Amygdala (tissue), 56 donors: ENCODE measurements around the gene RARRES1.

Experiments used
- DNase-seq, 56 donors: peaks; one replicate each; lab custom pipeline; 2025; lab: John Stamatoyannopoulos, UW

RARRES1 gene, protein sequence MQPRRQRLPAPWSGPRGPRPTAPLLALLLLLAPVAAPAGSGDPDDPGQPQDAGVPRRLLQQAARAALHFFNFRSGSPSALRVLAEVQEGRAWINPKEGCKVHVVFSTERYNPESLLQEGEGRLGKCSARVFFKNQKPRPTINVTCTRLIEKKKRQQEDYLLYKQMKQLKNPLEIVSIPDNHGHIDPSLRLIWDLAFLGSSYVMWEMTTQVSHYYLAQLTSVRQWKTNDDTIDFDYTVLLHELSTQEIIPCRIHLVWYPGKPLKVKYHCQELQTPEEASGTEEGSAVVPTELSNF

DNA sequence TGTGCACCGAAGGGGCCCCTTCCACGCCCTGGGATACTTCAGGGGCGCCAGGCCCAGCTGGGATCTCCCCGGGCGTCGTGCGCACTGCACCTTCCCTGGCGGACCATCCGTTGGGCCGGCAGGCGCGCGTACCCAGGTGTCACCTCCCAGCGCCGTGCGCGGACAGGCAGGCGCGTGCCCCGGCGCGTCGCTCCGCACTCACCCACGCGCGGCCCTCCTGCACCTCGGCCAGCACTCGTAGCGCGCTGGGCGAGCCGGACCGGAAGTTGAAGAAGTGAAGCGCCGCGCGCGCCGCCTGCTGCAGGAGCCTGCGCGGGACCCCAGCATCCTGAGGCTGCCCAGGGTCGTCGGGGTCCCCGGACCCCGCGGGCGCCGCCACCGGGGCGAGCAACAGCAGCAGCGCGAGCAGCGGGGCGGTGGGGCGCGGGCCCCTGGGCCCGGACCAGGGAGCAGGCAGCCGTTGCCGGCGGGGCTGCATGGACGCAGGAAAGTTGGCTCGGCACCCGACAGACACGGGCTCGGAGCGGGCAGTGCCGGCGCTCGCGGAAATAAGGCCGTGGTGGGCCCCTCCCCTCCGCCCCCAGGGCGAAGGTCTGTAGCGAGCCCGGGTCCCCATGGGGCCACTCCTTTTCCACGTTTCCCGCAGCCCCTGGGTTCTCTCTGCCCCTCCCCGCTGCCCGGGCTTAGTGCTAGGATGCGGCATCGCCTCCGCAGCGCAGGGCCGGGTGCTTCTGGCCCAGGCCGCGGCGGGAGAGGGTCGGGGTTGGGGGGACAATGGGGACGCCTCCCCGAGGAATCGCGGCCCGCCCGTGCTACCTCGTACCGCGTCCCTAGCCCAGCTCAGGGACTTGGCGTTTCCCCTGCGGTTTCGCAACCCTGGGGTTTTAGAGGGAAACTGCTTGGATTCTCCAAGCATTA, at the start of gene RARRES1:
RARRES1 (minus strand) TSS at position 520 of the 918 bp plus-strand sequence; CDS start at position 478, 42 bp downstream.
- DNase-seq, result peak in 20 of 56 donors; percentile 12 to 53 (median 28)

- no peak for DNase-seq
Observed at GRCh38 chr3:158781849-158782248, 49.6 kb upstream of the RARRES1 start.

- no peak for DNase-seq
Observed at GRCh38 chr3:158781191-158781590, 48.9 kb upstream of the RARRES1 start.

GRCh38 chr3:158780766-158781165, 48.5 kb upstream of the RARRES1 start:
- DNase-seq, result no peak

DNA sequence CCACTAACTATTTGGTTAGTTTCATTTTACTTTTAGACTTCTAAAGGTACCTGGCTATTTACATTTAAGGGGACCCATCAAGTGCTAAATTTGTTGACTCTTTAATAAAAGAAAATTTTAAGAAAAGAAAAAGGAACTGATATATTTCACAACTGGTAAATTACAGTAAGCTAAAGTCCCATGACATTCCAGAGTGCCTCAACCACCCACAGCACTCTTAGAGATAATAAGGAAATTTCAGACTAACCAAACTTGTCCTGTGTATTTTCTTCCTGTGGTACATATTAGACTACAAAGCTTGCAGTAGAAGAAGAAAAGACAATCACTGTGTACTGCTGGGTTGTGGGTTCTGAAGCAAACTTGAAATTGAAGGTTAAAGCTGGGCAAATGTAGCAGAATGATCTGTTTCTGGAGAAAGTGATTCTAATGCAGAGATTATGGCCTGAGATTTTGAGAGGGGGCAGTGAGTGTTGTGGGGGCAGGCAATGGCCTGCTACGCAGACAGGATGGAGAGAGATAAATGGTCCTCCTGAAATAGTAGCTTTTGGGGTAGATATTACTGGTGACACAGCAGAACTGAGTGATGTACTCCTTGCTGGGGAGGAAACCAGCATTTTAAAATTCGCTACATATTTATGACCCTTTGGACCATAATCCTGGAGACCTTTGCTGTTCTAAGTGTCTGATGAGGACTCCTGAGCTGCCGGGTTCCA, 45.1 kb upstream of the RARRES1 start:
- DNase-seq, result no peak

DNA sequence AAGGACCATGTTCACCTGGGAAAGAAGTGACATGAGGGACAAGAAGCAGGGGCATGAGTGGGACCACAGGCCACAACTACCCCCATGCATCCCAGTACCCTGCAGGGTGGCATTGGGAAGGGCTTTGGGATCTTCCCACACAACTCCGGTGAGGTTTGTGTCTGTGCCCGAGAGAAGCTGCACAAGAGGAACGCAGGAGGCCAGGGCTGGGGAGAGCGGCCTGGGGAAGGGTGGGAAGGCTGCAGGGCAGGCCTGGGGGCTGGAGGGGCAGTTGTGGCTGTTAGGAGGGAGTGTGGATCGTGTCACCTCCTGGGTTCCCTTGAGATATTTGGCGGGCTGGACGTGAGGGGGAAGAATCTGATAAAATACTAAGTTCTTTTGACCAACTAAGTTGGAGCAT, 44.3 kb upstream of the RARRES1 start:
- no peak for DNase-seq

DNA sequence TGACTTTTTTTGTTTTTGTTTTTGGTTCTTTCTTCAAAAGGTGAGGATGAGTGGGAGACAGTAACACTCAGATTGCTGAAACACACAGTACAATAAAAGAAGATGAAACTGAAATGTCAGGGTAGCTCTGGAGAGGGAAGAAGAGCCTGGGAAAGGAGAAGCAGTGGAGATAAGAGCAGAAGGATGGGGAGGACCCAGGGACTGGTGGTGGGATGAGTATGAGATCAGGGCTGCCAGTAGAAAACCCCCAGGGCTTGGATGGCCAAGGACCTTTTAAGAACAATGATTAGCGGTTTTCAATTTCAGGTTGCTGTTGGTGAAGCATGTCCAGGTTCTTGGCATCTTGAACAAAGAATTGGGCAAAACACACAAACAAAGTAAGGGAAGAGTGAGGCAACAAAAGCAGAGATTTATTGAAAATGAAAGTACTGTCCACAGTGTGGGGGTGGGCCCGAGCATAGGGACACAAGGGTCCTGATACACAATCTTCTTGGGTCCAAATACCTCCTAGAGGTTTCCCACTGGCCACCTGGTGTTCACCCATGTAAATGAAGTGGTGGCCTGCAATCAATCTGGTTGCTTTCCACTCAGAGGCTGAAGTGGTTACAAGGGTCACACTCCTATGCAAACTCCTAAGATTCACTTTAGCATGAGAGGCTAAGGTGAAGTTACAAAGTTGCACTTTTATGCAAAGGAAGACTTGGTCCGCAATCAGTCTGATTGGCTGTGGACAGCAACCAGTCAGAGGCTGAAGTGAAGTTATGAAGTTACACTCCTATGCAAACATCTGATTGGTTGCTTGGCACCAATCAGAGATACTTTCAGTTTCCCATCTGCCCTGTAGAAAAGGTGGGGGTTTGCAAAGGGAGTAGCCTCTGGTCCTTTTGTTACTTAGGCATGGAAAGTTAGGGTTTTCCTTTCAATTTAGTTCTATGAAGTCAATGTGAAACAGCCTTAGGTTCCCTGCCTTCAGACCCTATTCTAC, 43.5 kb upstream of the RARRES1 start:
- DNase-seq, result no peak

- DNase-seq, result no peak
Observed at GRCh38 chr3:158774965-158775364, 42.7 kb upstream of the RARRES1 start.

DNA sequence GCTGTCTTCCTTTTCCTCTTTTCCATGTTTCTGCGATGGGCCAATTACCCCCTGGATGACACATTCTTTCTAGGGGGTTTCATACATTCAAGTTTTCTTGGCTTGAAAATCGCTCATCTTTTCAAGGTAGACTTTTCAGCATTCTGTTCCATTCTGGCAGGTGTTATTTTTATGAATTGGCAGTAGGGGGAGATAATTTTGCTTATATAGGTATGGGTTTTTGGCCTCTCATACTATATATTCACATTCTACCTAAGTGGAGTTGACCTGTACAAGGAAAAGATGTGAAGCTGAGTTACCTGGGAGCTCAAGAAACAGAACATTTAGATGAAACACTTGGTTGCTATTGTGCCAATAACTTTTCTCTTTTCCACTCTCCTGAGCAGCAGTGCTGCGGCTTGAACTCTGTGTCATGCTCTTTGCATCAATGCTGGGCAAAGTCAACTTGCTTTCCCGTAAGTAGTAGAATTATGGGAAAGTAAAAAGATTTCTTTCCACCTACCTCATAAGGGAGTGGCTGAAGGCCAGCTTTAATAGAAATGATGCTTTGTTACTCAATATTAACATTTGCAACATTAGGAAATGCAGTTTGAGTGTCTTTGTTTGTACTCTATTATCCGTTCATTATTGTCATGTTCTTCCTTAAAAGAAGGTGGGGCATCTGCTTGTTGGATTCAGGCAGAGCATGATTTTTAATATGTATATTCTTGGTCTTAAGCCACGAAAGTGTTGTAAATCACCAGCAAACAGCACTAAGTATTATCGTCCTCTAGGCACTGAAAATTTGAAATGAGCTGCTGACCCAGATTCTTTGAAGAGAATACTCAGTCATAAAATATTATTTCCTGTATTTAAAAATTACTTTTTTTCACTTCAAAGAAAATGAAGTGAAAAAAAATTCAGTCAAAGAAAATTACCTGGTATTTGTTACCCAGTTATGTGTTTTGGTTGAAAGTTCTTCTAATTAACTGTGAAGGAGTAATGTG, 41.9 kb upstream of the RARRES1 start:
- DNase-seq, result no peak

DNA sequence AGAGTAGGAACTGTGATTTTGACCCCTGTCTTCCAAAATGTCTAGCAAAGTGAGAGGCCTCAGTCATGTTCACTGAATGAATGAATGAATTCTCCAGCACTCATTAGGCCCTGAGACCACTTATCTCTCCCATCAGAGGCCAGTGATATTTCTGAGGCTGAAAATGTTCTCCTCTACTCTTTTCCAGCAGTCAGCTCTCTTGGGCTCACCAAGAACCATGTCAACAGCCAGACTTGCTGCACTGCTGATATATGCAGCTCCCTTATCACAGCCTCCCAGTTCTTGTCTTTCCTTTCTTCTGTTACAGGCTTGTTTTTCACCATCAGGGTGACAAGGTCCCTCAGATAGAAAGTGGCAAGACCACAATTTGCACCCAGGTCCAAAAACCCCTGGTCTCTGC, 40.9 kb upstream of the RARRES1 start:
- DNase-seq, result no peak

DNA sequence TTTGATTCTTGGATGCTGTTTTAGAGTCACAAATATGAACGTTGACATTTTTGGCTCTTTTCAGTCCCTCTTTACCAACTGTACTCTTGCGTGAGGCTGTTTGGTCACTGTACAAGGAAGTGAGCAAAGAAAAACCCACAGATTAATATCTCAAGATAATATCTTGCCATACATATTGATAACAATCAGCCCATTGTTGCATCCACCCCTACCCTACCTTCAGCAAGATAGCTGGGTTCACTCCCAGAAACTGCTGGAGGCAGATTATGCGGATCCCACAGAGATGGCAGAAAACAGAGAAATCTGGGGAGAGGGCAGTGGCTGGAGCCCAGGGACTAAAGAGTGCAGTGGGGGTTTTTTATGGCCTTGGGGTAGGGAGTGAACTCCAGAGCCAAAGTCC, 39.7 kb upstream of the RARRES1 start:
- DNase-seq, result no peak

DNA sequence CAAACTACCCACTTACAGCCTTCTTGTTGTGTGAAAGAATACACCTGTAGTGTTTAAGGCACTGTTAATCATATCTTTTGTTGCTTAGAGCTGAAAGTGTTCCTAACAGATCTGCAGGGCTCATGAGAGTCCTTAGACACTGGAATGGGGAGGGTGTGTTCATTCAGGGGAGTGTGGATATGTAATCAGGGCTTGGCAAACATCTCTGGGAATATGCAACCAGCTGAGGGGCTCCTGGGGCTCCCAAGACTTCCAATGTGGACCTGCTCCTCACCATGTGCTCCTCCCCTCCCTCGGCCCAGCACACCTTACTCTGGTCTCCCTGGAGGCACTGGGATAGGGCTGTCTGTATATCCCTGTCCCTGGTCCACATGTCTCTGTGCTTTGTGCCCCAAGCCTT, 39.3 kb upstream of the RARRES1 start:
- DNase-seq, result no peak

GRCh38 chr3:158770741-158771350, 38.6 kb upstream of the RARRES1 start:
- DNase-seq, result no peak

DNA sequence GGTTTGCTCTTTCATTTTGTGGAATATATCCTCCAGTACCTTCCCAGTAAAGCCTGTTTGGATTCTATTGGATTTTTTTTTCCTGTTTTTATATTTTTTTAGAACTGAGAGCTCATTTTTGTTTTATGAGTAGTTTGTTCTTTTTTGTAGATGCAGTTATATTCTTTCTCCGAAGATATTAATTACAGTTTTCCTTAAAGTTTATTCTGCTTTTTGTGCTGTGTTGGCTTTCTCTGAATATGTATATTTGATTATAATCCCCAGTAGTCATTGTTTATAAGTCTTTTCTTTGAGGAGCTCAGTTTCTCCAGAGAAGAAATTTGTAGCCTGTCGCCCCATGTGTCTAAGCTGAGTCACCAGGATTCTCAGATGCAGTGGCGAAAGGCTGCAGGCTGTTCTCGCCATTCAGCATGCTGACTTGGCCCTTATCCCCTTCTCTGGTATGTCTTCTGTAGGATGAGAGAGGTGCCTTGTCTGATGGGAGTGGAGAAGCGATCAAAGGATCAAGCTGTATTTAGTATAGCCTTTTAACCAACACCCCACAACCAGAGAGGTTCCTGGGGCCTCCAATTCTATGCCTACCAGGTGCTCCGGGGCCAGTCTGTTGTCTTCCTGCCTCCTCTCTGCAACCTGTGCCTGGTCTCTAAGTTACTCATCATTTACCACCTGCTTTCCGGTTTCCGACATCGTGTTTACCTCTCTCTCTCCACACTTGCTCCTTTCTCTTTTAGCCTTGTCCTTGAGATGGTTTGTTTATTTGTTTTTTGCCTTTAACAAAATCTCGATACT, 37.9 kb upstream of the RARRES1 start:
- no peak for DNase-seq

- no peak for DNase-seq
Observed at GRCh38 chr3:158769549-158769948, 37.3 kb upstream of the RARRES1 start.

- no peak for DNase-seq
Observed at GRCh38 chr3:158768881-158769543, 36.8 kb upstream of the RARRES1 start.

- peak in 1 of 56 donors; percentile 7 for DNase-seq
Observed at GRCh38 chr3:158768361-158768787, 36.1 kb upstream of the RARRES1 start.
